Measurements from ENCODE around the gene SNX8. TPM values are rescaled to one million over a fixed set of nuclear protein-coding genes. Genes with fewer than 3 reads are reported as not detected.

SNX8 gene
- polyA plus RNA-seq, 1 donor, result 50.8 TPM

GRCh38 chr7:2237109-2237602 is 77.1 kb downstream of the SNX8 start:
- Histone ChIP-seq H3K27me3 (ENCODE audit: control insufficient read depth, insufficient read depth, low read length) (no peaks in the 10 kb centered on the region), H3K36me3 (ENCODE audit: control insufficient read depth, insufficient read depth, low read length) (peaks cover 40% of the 10 kb centered on the region), H3K27ac (ENCODE audit: low read length) (no peak overlapping the region), H3K9me3 (ENCODE audit: control insufficient read depth, low read depth, low read length) (no peaks in the 10 kb centered on the region), H3K4me1 (ENCODE audit: control insufficient read depth, insufficient read depth, low read length) (no peaks in the 10 kb centered on the region), H3K4me3 (ENCODE audit: low read length) (no peak overlapping the region)
- no peak for DNase-seq
- 100% methylated on average over 1 of the region's 12 CpGs for WGBS (ENCODE audit: insufficient coverage, low lambda C conversion rate)

GRCh38 chr7:2233926-2234325 is 80.3 kb downstream of the SNX8 start:
- Histone ChIP-seq H3K27me3 (ENCODE audit: control insufficient read depth, insufficient read depth, low read length) (no peaks in the 10 kb centered on the region), H3K9me3 (ENCODE audit: control insufficient read depth, low read depth, low read length) (no peaks in the 10 kb centered on the region), H3K27ac (ENCODE audit: low read length) (no peak overlapping the region), H3K4me1 (ENCODE audit: control insufficient read depth, insufficient read depth, low read length) (no peaks in the 10 kb centered on the region), H3K36me3 (ENCODE audit: control insufficient read depth, insufficient read depth, low read length) (peaks cover 48% of the 10 kb centered on the region), H3K4me3 (ENCODE audit: low read length) (no peak overlapping the region)
- WGBS (ENCODE audit: insufficient coverage, low lambda C conversion rate), result 100% methylated on average over 1 of the region's 3 CpGs
- DNase-seq, result no peak

- peak within 1 kb of the TSS; percentile 61 for H3K4me3 ChIP-seq (ENCODE audit: low read length)
- no peaks in the 10 kb centered on the region for H3K27me3 ChIP-seq (ENCODE audit: control insufficient read depth, insufficient read depth, low read length)
- H3K36me3 ChIP-seq (ENCODE audit: control insufficient read depth, insufficient read depth, low read length), result peaks cover 44% of the 10 kb centered on the region
- WGBS (ENCODE audit: insufficient coverage, low lambda C conversion rate), result no CpG with 5 or more reads among the region's 63 CpGs
- DNase-seq, result peak; percentile 87 to 91
- H3K27ac ChIP-seq (ENCODE audit: low read length), result peak within 1 kb of the TSS; percentile 7
- H3K9me3 ChIP-seq (ENCODE audit: control insufficient read depth, low read depth, low read length), result no peaks in the 10 kb centered on the region
- no peaks in the 10 kb centered on the region for H3K4me1 ChIP-seq (ENCODE audit: control insufficient read depth, insufficient read depth, low read length)
Observed at GRCh38 chr7:2232766-2233520, 81.3 kb downstream of the SNX8 start, which contains the start of gene MAD1L1. Gene MAD1L1, minus strand, starts transcription at chr7:2232945. Its CDS starts 2,812 bp downstream, at chr7:2230133.

- no peak overlapping the region for H3K27ac ChIP-seq (ENCODE audit: low read length)
- peaks cover 39% of the 10 kb centered on the region for H3K36me3 ChIP-seq (ENCODE audit: control insufficient read depth, insufficient read depth, low read length)
- peak overlapping the region; percentile 61 for H3K4me3 ChIP-seq (ENCODE audit: low read length)
- no peaks in the 10 kb centered on the region for H3K27me3 ChIP-seq (ENCODE audit: control insufficient read depth, insufficient read depth, low read length)
- H3K9me3 ChIP-seq (ENCODE audit: control insufficient read depth, low read depth, low read length), result no peaks in the 10 kb centered on the region
- no CpG with 5 or more reads among the region's 46 CpGs for WGBS (ENCODE audit: insufficient coverage, low lambda C conversion rate)
- no peaks in the 10 kb centered on the region for H3K4me1 ChIP-seq (ENCODE audit: control insufficient read depth, insufficient read depth, low read length)
- peak in 1 of 2 donors; percentile 30 for DNase-seq
Observed at GRCh38 chr7:2231992-2232765, 82.1 kb downstream of the SNX8 start.

- WGBS (ENCODE audit: insufficient coverage, low lambda C conversion rate), result no CpG with 5 or more reads among the region's 9 CpGs
- H3K27me3 ChIP-seq (ENCODE audit: control insufficient read depth, insufficient read depth, low read length), result no peaks in the 10 kb centered on the region
- H3K4me1 ChIP-seq (ENCODE audit: control insufficient read depth, insufficient read depth, low read length), result no peaks in the 10 kb centered on the region
- DNase-seq, result no peak
- no peaks in the 10 kb centered on the region for H3K9me3 ChIP-seq (ENCODE audit: control insufficient read depth, low read depth, low read length)
- H3K27ac ChIP-seq (ENCODE audit: low read length), result no peak overlapping the region
- H3K4me3 ChIP-seq (ENCODE audit: low read length), result no peak overlapping the region
- H3K36me3 ChIP-seq (ENCODE audit: control insufficient read depth, insufficient read depth, low read length), result peaks cover 35% of the 10 kb centered on the region
Observed at GRCh38 chr7:2230882-2231281, 83.4 kb downstream of the SNX8 start.

- no peak for DNase-seq
- H3K27me3 ChIP-seq (ENCODE audit: control insufficient read depth, insufficient read depth, low read length), result no peaks in the 10 kb centered on the region
- WGBS (ENCODE audit: insufficient coverage, low lambda C conversion rate), result no CpG with 5 or more reads among the region's 8 CpGs
- H3K36me3 ChIP-seq (ENCODE audit: control insufficient read depth, insufficient read depth, low read length), result peaks cover 39% of the 10 kb centered on the region
- H3K4me3 ChIP-seq (ENCODE audit: low read length), result no peak overlapping the region
- no peak overlapping the region for H3K27ac ChIP-seq (ENCODE audit: low read length)
- H3K9me3 ChIP-seq (ENCODE audit: control insufficient read depth, low read depth, low read length), result no peaks in the 10 kb centered on the region
- H3K4me1 ChIP-seq (ENCODE audit: control insufficient read depth, insufficient read depth, low read length), result no peaks in the 10 kb centered on the region
Observed at GRCh38 chr7:2230226-2230625, 84.0 kb downstream of the SNX8 start.

- H3K9me3 ChIP-seq (ENCODE audit: control insufficient read depth, low read depth, low read length), result no peaks in the 10 kb centered on the region
- WGBS (ENCODE audit: insufficient coverage, low lambda C conversion rate), result no CpG with 5 or more reads among the region's 7 CpGs
- no peak overlapping the region for H3K4me3 ChIP-seq (ENCODE audit: low read length)
- H3K27ac ChIP-seq (ENCODE audit: low read length), result no peak overlapping the region
- no peaks in the 10 kb centered on the region for H3K27me3 ChIP-seq (ENCODE audit: control insufficient read depth, insufficient read depth, low read length)
- H3K4me1 ChIP-seq (ENCODE audit: control insufficient read depth, insufficient read depth, low read length), result no peaks in the 10 kb centered on the region
- H3K36me3 ChIP-seq (ENCODE audit: control insufficient read depth, insufficient read depth, low read length), result peaks cover 39% of the 10 kb centered on the region
- no peak for DNase-seq
Observed at GRCh38 chr7:2229467-2229866, 84.8 kb downstream of the SNX8 start.

GRCh38 chr7:2228921-2229320 is 85.3 kb downstream of the SNX8 start:
- H3K27ac ChIP-seq (ENCODE audit: low read length), result no peak overlapping the region
- H3K9me3 ChIP-seq (ENCODE audit: control insufficient read depth, low read depth, low read length), result no peaks in the 10 kb centered on the region
- H3K36me3 ChIP-seq (ENCODE audit: control insufficient read depth, insufficient read depth, low read length), result peaks cover 41% of the 10 kb centered on the region
- no CpG with 5 or more reads among the region's 8 CpGs for WGBS (ENCODE audit: insufficient coverage, low lambda C conversion rate)
- no peak overlapping the region for H3K4me3 ChIP-seq (ENCODE audit: low read length)
- H3K4me1 ChIP-seq (ENCODE audit: control insufficient read depth, insufficient read depth, low read length), result no peaks in the 10 kb centered on the region
- DNase-seq, result no peak
- H3K27me3 ChIP-seq (ENCODE audit: control insufficient read depth, insufficient read depth, low read length), result no peaks in the 10 kb centered on the region

- Histone ChIP-seq H3K36me3 (ENCODE audit: control insufficient read depth, insufficient read depth, low read length) (peaks cover 46% of the 10 kb centered on the region), H3K9me3 (ENCODE audit: control insufficient read depth, low read depth, low read length) (no peaks in the 10 kb centered on the region), H3K27ac (ENCODE audit: low read length) (no peak overlapping the region), H3K4me1 (ENCODE audit: control insufficient read depth, insufficient read depth, low read length) (no peaks in the 10 kb centered on the region), H3K27me3 (ENCODE audit: control insufficient read depth, insufficient read depth, low read length) (no peaks in the 10 kb centered on the region), H3K4me3 (ENCODE audit: low read length) (no peak overlapping the region)
- WGBS (ENCODE audit: insufficient coverage, low lambda C conversion rate), result no CpG with 5 or more reads among the region's 15 CpGs
- no peak for DNase-seq
Observed at GRCh38 chr7:2227699-2228098, 86.5 kb downstream of the SNX8 start.

GRCh38 chr7:2225830-2226229 is 88.4 kb downstream of the SNX8 start:
- H3K27ac ChIP-seq (ENCODE audit: low read length), result no peak overlapping the region
- no peak for DNase-seq
- WGBS (ENCODE audit: insufficient coverage, low lambda C conversion rate), result no CpG with 5 or more reads among the region's 13 CpGs
- no peaks in the 10 kb centered on the region for H3K27me3 ChIP-seq (ENCODE audit: control insufficient read depth, insufficient read depth, low read length)
- H3K36me3 ChIP-seq (ENCODE audit: control insufficient read depth, insufficient read depth, low read length), result peaks cover 60% of the 10 kb centered on the region
- no peaks in the 10 kb centered on the region for H3K9me3 ChIP-seq (ENCODE audit: control insufficient read depth, low read depth, low read length)
- H3K4me1 ChIP-seq (ENCODE audit: control insufficient read depth, insufficient read depth, low read length), result no peaks in the 10 kb centered on the region
- H3K4me3 ChIP-seq (ENCODE audit: low read length), result no peak overlapping the region
